CD4-positive, CD25-positive, alpha-beta regulatory T cell (primary cell): ENCODE data around the gene SMAD3. TPM values are rescaled to one million over a fixed set of nuclear protein-coding genes. Genes with fewer than 3 reads are reported as not detected.

Source experiments
- ATAC-seq, 2 donors: fragments of 150-1000 bp; cut with Tn5 transposase; one replicate each; pipeline ENCODE4 v1.10.0; 2021; ENCODE audit warnings: low read depth in 2 of 2, moderate number of reproducible peaks in 2 of 2, moderate library complexity in 1 of 2
- DNase-seq, 3 donors: peaks; one replicate each; pipeline versions ENCODE4 v3.0.0 to v3.0.0-alpha.2; 2012 to 2022; ENCODE audit warnings: mixed read lengths in 1 of 3
- H3K27ac ChIP-seq: one replicate; pipeline ENCODE4 v1.7.0; 2013; ENCODE audit warnings: mild to moderate bottlenecking, low read length; ENCODE audit not compliant: insufficient read depth, poor library complexity, severe bottlenecking
- H3K27me3 ChIP-seq: one replicate; pipeline ENCODE4 v1.7.0; 2013; ENCODE audit warnings: low read length; ENCODE audit not compliant: control insufficient read depth, insufficient read depth
- H3K36me3 ChIP-seq: one replicate; pipeline ENCODE4 v1.7.0; 2013; ENCODE audit warnings: mild to moderate bottlenecking, low read length, moderate library complexity; ENCODE audit not compliant: control insufficient read depth, insufficient read depth
- H3K4me1 ChIP-seq: 2 replicates; pipeline ENCODE4 v1.7.0; 2013; ENCODE audit warnings: mild to moderate bottlenecking, low read length; ENCODE audit not compliant: insufficient read depth, control insufficient read depth, poor library complexity, severe bottlenecking
- H3K4me3 ChIP-seq: one replicate; pipeline ENCODE4 v1.7.0; 2013; ENCODE audit warnings: low read depth, mild to moderate bottlenecking, low read length, moderate library complexity
- H3K9me3 ChIP-seq, 2 experiments: 1 replicate in 1 of 2; 2 replicates in 1 of 2; pipeline ENCODE4 v1.7.0; 2013; ENCODE audit warnings: low read length in 2 of 2, mild to moderate bottlenecking in 1 of 2, moderate library complexity in 1 of 2; ENCODE audit not compliant: control insufficient read depth in 2 of 2
- H3K27ac Mint-ChIP-seq, 3 donors: one replicate each; pipeline ENCODE4 v1.8.0; 2020 to 2022; ENCODE audit warnings: mild to moderate bottlenecking in 3 of 3, mixed read lengths in 3 of 3, moderate library complexity in 2 of 3
- H3K27me3 Mint-ChIP-seq: one replicate; pipeline ENCODE4 v1.8.0; 2022; ENCODE audit warnings: mild to moderate bottlenecking, mixed read lengths
- H3K36me3 Mint-ChIP-seq: one replicate; pipeline ENCODE4 v1.8.0; 2020; ENCODE audit warnings: mixed read lengths
- H3K4me1 Mint-ChIP-seq, 4 donors: one replicate each; pipeline ENCODE4 v1.8.0; 2020 to 2022; ENCODE audit warnings: mixed read lengths in 4 of 4, mild to moderate bottlenecking in 1 of 4
- H3K4me3 Mint-ChIP-seq, 4 donors: one replicate each; pipeline ENCODE4 v1.8.0; 2020 to 2022; ENCODE audit warnings: mild to moderate bottlenecking in 4 of 4, mixed read lengths in 4 of 4, moderate library complexity in 3 of 4
- H3K9me3 Mint-ChIP-seq, 7 donors: one replicate each; pipeline ENCODE4 v1.8.0; 2020 to 2022; ENCODE audit warnings: mixed read lengths in 7 of 7, mild to moderate bottlenecking in 3 of 7, moderate library complexity in 2 of 7
- polyA plus RNA-seq, 4 donors: library from polyadenylated mRNA; unstranded; fragments of 300-500 nt; fragmentation: Illumina TruSeq; gene quantifications; one replicate each; pipeline ENCODE4 v1.2.3, GENCODE V29; 2021
- total RNA-seq: library from RNA; stranded (reverse); gene quantifications from one replicate; pipeline ENCODE4 v1.2.3, GENCODE V29; 2022

The SMAD3 gene
- total and polyA plus RNA-seq, 5 donors from 2014 or later = 12.0 to 76.6 (median 14.7) TPM

DNA sequence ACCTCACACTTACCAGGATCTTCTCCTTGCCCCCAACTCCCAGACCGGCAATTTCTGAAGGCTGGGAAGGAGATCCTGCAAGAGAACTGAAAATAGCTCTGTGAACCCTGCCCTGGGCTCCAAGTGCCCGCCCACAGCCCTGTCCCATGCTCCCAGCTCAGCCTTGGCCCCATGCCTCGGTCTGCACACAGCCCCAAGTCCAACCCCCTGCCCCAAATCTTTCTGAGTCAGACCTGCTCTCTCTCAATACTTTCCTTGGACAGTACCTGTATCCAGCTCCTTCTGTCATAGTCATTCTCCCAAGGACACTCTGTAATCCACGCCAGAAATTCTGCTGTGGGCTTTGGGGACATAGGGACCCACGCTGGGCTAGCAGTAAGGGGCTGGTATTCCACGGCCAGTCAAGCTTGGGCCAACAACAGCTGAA is 6.3 kb upstream of the SMAD3 start:
- peak overlapping the region in 1 of 4 donors; percentile 6 for H3K4me3 Mint-ChIP-seq
- no peaks in the 10 kb centered on the region for H3K9me3 Mint-ChIP-seq
- DNase-seq (no peak), ATAC-seq (no peak)
- Histone ChIP-seq H3K9me3 (no peaks in the 10 kb centered on the region), H3K4me3 (no peak overlapping the region), H3K27ac (no peak overlapping the region), H3K4me1 (peaks cover 3% of the 10 kb centered on the region), H3K27me3 (no peaks in the 10 kb centered on the region), H3K36me3 (no peaks in the 10 kb centered on the region)
- no peak overlapping the region for H3K27ac Mint-ChIP-seq
- peaks cover 9 to 42% (median 25%) of the 10 kb centered on the region in 4 donors for H3K4me1 Mint-ChIP-seq
- H3K27me3 Mint-ChIP-seq = peaks cover 8% of the 10 kb centered on the region
- H3K36me3 Mint-ChIP-seq = no peaks in the 10 kb centered on the region

GRCh38 chr15:67061811-67062368 is 3.5 kb upstream of the SMAD3 start:
- no peak for ATAC-seq
- no peaks in the 10 kb centered on the region for H3K27me3 ChIP-seq
- peaks cover 9% of the 10 kb centered on the region for H3K4me1 ChIP-seq
- H3K4me3 Mint-ChIP-seq = peak overlapping the region in 3 of 4 donors; percentile 1 to 86 (median 22)
- no peaks in the 10 kb centered on the region for H3K36me3 Mint-ChIP-seq
- no peak for DNase-seq
- H3K4me1 Mint-ChIP-seq = peaks cover 0 to 30% (median 16%) of the 10 kb centered on the region in 4 donors
- H3K4me3 ChIP-seq = no peak overlapping the region
- H3K9me3 Mint-ChIP-seq = no peaks in the 10 kb centered on the region
- H3K36me3 ChIP-seq = no peaks in the 10 kb centered on the region
- H3K27me3 Mint-ChIP-seq = peaks cover 12% of the 10 kb centered on the region
- H3K27ac ChIP-seq = peak overlapping the region; percentile 23
- H3K27ac Mint-ChIP-seq = no peak overlapping the region
- no peaks in the 10 kb centered on the region for H3K9me3 ChIP-seq

- peaks cover 0 to 29% (median 20%) of the 10 kb centered on the region in 4 donors for H3K4me1 Mint-ChIP-seq
- peak overlapping the region; percentile 23 for H3K27ac ChIP-seq
- ATAC-seq = no peak
Observed at GRCh38 chr15:67062369-67062985, 2.9 kb upstream of the SMAD3 start.

GRCh38 chr15:67063689-67064606 is 1.5 kb upstream of the SMAD3 start:
- no peak overlapping the region for H3K27ac ChIP-seq
- DNase-seq (no peak), ATAC-seq (no peak)
- no peaks in the 10 kb centered on the region for H3K36me3 ChIP-seq
- H3K27me3 ChIP-seq = no peaks in the 10 kb centered on the region
- peak overlapping the region; percentile 72 to 91 (median 86) for H3K4me3 Mint-ChIP-seq
- H3K27ac Mint-ChIP-seq = peak overlapping the region; percentile 83 to 98 (median 94)
- peak overlapping the region; percentile 26 for H3K4me3 ChIP-seq
- H3K4me1 Mint-ChIP-seq = peaks cover 3 to 44% (median 34%) of the 10 kb centered on the region in 4 donors
- H3K9me3 ChIP-seq = no peaks in the 10 kb centered on the region
- H3K27me3 Mint-ChIP-seq = peaks cover 12% of the 10 kb centered on the region
- H3K4me1 ChIP-seq = peaks cover 29% of the 10 kb centered on the region
- no peaks in the 10 kb centered on the region for H3K9me3 Mint-ChIP-seq
- H3K36me3 Mint-ChIP-seq = peaks cover 4% of the 10 kb centered on the region

More at GRCh38 chr15:67062369-67062985, 2.9 kb upstream of the SMAD3 start:
- H3K4me3 ChIP-seq = no peak overlapping the region
- no peaks in the 10 kb centered on the region for H3K36me3 ChIP-seq
- DNase-seq = no peak
- Mint-ChIP-seq H3K27ac (peak overlapping the region in 2 of 3 donors; percentile 50 to 57), H3K9me3 (no peaks in the 10 kb centered on the region), H3K36me3 (no peaks in the 10 kb centered on the region), H3K4me3 (peak overlapping the region in 2 of 4 donors; percentile 29 to 86), H3K27me3 (peaks cover 12% of the 10 kb centered on the region)
- H3K27me3 ChIP-seq = no peaks in the 10 kb centered on the region
- H3K4me1 ChIP-seq = peaks cover 14% of the 10 kb centered on the region
- H3K9me3 ChIP-seq = no peaks in the 10 kb centered on the region

- peak overlapping the region; percentile 26 for H3K4me3 ChIP-seq
- H3K4me1 ChIP-seq = peaks cover 38% of the 10 kb centered on the region
Observed at GRCh38 chr15:67064607-67065530, 533 bp upstream of the SMAD3 start.

DNA sequence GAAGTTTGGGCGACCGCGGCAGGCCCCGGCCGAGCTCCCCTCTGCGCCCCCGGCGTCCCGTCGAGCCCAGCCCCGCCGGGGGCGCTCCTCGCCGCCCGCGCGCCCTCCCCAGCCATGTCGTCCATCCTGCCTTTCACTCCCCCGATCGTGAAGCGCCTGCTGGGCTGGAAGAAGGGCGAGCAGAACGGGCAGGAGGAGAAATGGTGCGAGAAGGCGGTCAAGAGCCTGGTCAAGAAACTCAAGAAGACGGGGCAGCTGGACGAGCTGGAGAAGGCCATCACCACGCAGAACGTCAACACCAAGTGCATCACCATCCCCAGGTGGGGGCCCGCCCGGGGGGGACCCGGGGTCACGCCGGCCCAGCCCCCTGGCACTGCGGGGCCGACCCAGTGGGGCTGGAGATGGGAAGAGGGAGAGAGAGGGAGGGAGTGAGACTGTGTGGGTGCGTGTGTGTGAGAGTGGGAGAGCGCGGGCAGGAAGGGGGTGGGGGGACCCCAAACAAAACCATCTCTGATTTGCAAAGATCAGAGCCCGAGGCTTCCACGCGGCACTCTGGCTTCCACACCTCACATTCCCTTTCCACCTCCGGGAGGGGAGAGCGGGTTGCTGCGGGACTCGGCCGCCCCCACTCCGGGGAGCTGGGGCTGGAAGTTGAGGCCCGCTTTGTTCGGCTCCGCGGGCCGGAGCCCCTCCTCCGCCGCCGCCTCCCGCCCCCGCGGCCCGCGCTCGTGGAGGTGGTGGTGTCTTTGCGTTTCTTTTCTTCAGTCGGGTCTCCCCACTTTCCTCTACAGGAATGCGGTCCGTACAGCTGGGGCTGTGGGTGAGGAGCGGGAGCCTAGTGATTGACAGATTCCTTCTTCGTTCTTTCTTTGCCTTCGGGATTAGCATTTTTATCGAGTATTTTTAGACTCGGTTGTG is 898 bp downstream of the SMAD3 start:
- peaks cover 6 to 67% (median 48%) of the 10 kb centered on the region in 4 donors for H3K4me1 Mint-ChIP-seq

More at GRCh38 chr15:67064607-67065530, 533 bp upstream of the SMAD3 start:
- peaks cover 12% of the 10 kb centered on the region for H3K27me3 Mint-ChIP-seq
- H3K4me1 Mint-ChIP-seq = peaks cover 6 to 53% (median 39%) of the 10 kb centered on the region in 4 donors
- no peaks in the 10 kb centered on the region for H3K9me3 ChIP-seq
- peak; percentile 2 to 19 for ATAC-seq
- peaks cover under 1% of the 10 kb centered on the region for H3K36me3 ChIP-seq
- peak overlapping the region; percentile 44 for H3K27ac ChIP-seq
- no peaks in the 10 kb centered on the region for H3K27me3 ChIP-seq
- H3K27ac Mint-ChIP-seq = peak overlapping the region in 2 of 3 donors; percentile 89 to 91
- H3K36me3 Mint-ChIP-seq = peaks cover 4% of the 10 kb centered on the region
- H3K9me3 Mint-ChIP-seq = no peaks in the 10 kb centered on the region
- peak overlapping the region; percentile 72 to 91 (median 86) for H3K4me3 Mint-ChIP-seq
- peak in 1 of 3 donors; percentile 30 for DNase-seq

More for the DNA sequence above, 898 bp downstream of the SMAD3 start:
- H3K4me3 ChIP-seq = peak overlapping the region; percentile 94
- H3K27ac ChIP-seq = peak overlapping the region; percentile 71
- H3K4me1 ChIP-seq = peaks cover 52% of the 10 kb centered on the region
- peaks cover 3% of the 10 kb centered on the region for H3K36me3 ChIP-seq
- ATAC-seq = peak; percentile 19 to 29
- Mint-ChIP-seq H3K9me3 (no peaks in the 10 kb centered on the region), H3K27me3 (peaks cover 8% of the 10 kb centered on the region), H3K4me3 (peak overlapping the region; percentile 90 to 98 (median 96)), H3K27ac (peak overlapping the region; percentile 91 to 96 (median 95)), H3K36me3 (peaks cover 10% of the 10 kb centered on the region)
- DNase-seq = peak in 2 of 3 donors; percentile 11 to 45
- no peaks in the 10 kb centered on the region for H3K9me3 ChIP-seq
- no peaks in the 10 kb centered on the region for H3K27me3 ChIP-seq
